OCI-LY7 (cell line): ENCODE results near the gene AMOTL1.

Experiments
- CTCF ChIP-seq: fragments of 200-600 bp; sonication (generic); conservative IDR thresholded peaks from 2 replicates; pipeline ENCODE4 v1.5.1; 2014; ENCODE audit warnings: mild to moderate bottlenecking, antibody characterized with exemption, low read length, moderate library complexity, mixed read lengths
- EZH2phosphoT487 ChIP-seq: fragments of 200-600 bp; sonication (generic); IDR thresholded peaks from 2 replicates; pipeline ENCODE4 v1.6.1; 2018; ENCODE audit warnings: low read depth, borderline replicate concordance, mild to moderate bottlenecking, mixed run types, antibody characterized with exemption, low read length, moderate library complexity, mixed read lengths

- TF ChIP-seq CTCF (no peak), EZH2phosphoT487 (no peak)
These were observed 32.3 kb downstream of the AMOTL1 start for GRCh38 chr11:94800414-94800813.
